ENCODE results near the gene SLC8A3.

GRCh38 chr14:70183991-70184390, 4.8 kb downstream of the SLC8A3 start:
- TF ChIP-seq CTCF (IDR thresholded peaks at IDR 0.05) (no peak), POLR2A (IDR thresholded peaks at IDR 0.05) (no peak)
